ENCODE measurements around the gene SLIT3.

Gene SLIT3

GRCh38 chr5:168691891-168692290 is 609.0 kb downstream of the SLIT3 start:
- no peak for DNase-seq (ENCODE audit: low read depth)
- no peak overlapping the region for H3K4me3 ChIP-seq (ENCODE audit: low read depth, low read length)
- TF ChIP-seq MAX (IDR thresholded peaks at IDR 0.05; ENCODE audit: low read depth, low read length): no peak

GRCh38 chr5:168689260-168689659 is 611.7 kb downstream of the SLIT3 start:
- no peak overlapping the region for H3K4me3 ChIP-seq (ENCODE audit: low read depth, low read length)
- TF ChIP-seq POLR2A (IDR thresholded peaks at IDR 0.05; ENCODE audit: extremely low read depth, insufficient read length) (no peak), MAX (IDR thresholded peaks at IDR 0.05; ENCODE audit: low read depth, low read length) (no peak), CTCF (IDR thresholded peaks at IDR 0.05; ENCODE audit: low read depth, low read length) (no peak), MYC (IDR thresholded peaks at IDR 0.05; ENCODE audit: low read depth, low read length) (no peak)
- DNase-seq (ENCODE audit: low read depth): no peak

- no peak overlapping the region for H3K4me3 ChIP-seq (ENCODE audit: low read depth, low read length)
- TF ChIP-seq MAX (IDR thresholded peaks at IDR 0.05; ENCODE audit: low read depth, low read length): no peak
- TF ChIP-seq POLR2A (IDR thresholded peaks at IDR 0.05; ENCODE audit: extremely low read depth, insufficient read length): no peak
- no peak for TF ChIP-seq CTCF (IDR thresholded peaks at IDR 0.05; ENCODE audit: low read depth, low read length)
- TF ChIP-seq MYC (IDR thresholded peaks at IDR 0.05; ENCODE audit: low read depth, low read length): no peak
- DNase-seq (ENCODE audit: low read depth): no peak
Measured at GRCh38 chr5:168686837-168687236, 614.1 kb downstream of the SLIT3 start.

- H3K4me3 ChIP-seq (ENCODE audit: low read depth, low read length): no peak overlapping the region
- TF ChIP-seq MYC (IDR thresholded peaks at IDR 0.05; ENCODE audit: low read depth, low read length) (no peak), MAX (IDR thresholded peaks at IDR 0.05; ENCODE audit: low read depth, low read length) (no peak), CTCF (IDR thresholded peaks at IDR 0.05; ENCODE audit: low read depth, low read length) (no peak), POLR2A (IDR thresholded peaks at IDR 0.05; ENCODE audit: extremely low read depth, insufficient read length) (no peak)
- no peak for DNase-seq (ENCODE audit: low read depth)
Measured at GRCh38 chr5:168685566-168685965, 615.4 kb downstream of the SLIT3 start.

GRCh38 chr5:168683927-168684295 is 617.0 kb downstream of the SLIT3 start:
- TF ChIP-seq MAX (IDR thresholded peaks at IDR 0.05; ENCODE audit: low read depth, low read length) (no peak), MYC (IDR thresholded peaks at IDR 0.05; ENCODE audit: low read depth, low read length) (no peak), POLR2A (IDR thresholded peaks at IDR 0.05; ENCODE audit: extremely low read depth, insufficient read length) (no peak), CTCF (IDR thresholded peaks at IDR 0.05; ENCODE audit: low read depth, low read length) (no peak)
- H3K4me3 ChIP-seq (ENCODE audit: low read depth, low read length): no peak overlapping the region
- DNase-seq (ENCODE audit: low read depth): no peak

GRCh38 chr5:168683247-168683926 is 617.6 kb downstream of the SLIT3 start:
- H3K4me3 ChIP-seq (ENCODE audit: low read depth, low read length): no peak overlapping the region
- peak; percentile 11 for DNase-seq (ENCODE audit: low read depth)
- TF ChIP-seq CTCF (IDR thresholded peaks at IDR 0.05; ENCODE audit: low read depth, low read length): no peak
- TF ChIP-seq MYC (IDR thresholded peaks at IDR 0.05; ENCODE audit: low read depth, low read length): no peak
- no peak for TF ChIP-seq MAX (IDR thresholded peaks at IDR 0.05; ENCODE audit: low read depth, low read length)
- TF ChIP-seq POLR2A (IDR thresholded peaks at IDR 0.05; ENCODE audit: extremely low read depth, insufficient read length): no peak

Data from NB4 (cell line).